Panc1 (cell line): ENCODE measurements around the gene CDH23.

Experiments used
- CTCF ChIP-seq: fragments of 450-650 bp; IDR thresholded peaks from 2 replicates; pipeline ENCODE4 v1.5.1; 2017; ENCODE audit warnings: mild to moderate bottlenecking
- POLR2AphosphoS5 ChIP-seq: IDR thresholded peaks from 2 replicates; pipeline ENCODE4 v1.6.1; 2012; ENCODE audit warnings: mild to moderate bottlenecking, low read depth, low read length, moderate library complexity
- REST ChIP-seq, 2 experiments: IDR thresholded peaks; 2 replicates each; pipeline ENCODE4 v1.6.1; 2011 to 2012; ENCODE audit warnings: low read depth in 2 of 2, control low read depth in 1 of 2, low read length in 1 of 2, mild to moderate bottlenecking in 1 of 2, moderate library complexity in 1 of 2; ENCODE audit not compliant: insufficient read depth in 1 of 2
- SIN3A ChIP-seq: IDR thresholded peaks from 2 replicates; pipeline ENCODE4 v1.6.1; 2012; ENCODE audit warnings: low read depth, mild to moderate bottlenecking, low read length, moderate library complexity, borderline replicate concordance; ENCODE audit not compliant: insufficient read depth

GRCh38 chr10:71844695-71845094, 448.0 kb downstream of the CDH23 start:
- no peak for TF ChIP-seq CTCF
- no peak for TF ChIP-seq POLR2AphosphoS5
- TF ChIP-seq REST (IDR thresholded peaks at IDR 0.05; ENCODE audit: insufficient read depth in 1 of 2, low read depth in 2 of 2, low read length in 1 of 2), result no peak
- no peak for TF ChIP-seq SIN3A
